ENCODE measurements around the gene CD47. TPM values are rescaled to one million over a fixed set of nuclear protein-coding genes. Genes with fewer than 3 reads are reported as not detected.

CD47 gene
- polyA plus RNA-seq, 1 of the 3 experiments (the other 2 are of a cell fraction): 19.6 TPM

DNA sequence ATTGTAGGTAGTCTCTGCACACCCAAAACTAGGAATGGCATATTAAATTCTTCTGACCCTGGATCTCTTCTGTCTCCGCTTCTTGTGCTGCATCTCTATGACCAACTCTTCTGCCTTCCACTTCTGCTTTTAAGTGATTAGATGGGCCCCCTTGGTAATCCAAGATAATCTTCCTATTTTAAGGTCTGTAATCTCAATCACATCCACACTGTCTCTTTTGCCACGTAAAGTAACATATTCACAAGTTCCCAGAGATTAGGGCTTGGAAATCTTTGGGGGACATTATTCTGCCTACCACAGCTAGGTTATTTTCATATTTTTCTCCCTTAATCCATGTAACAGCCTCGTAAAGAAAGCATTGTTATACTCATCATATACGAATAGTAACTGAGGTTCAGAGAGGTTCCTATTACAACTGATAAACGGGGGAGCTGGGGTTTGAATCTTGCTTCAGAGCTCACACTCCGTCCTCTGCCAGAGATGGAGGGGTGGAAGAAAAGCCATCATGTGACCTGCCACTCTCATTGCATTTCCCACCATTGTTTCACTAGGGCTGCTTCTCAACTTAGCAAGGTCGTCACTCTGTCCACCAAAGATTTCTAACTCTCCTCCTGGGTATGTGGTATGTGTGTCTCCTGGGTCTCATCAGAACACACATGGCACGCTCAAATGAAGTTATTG lies 6.6 kb upstream of the CD47 start:
- Histone ChIP-seq H3K4me2 (no peak overlapping the region), H3K4me3 (ENCODE audit: low read depth in 2 of 2, low read length in 1 of 2) (no peak overlapping the region), H3F3A (replicated peaks; ENCODE audit: insufficient read depth) (no peaks in the 10 kb centered on the region), H3K9me3 (no peaks in the 10 kb centered on the region), H3K27ac (ENCODE audit: low read depth in 2 of 2, low read length in 1 of 2) (no peak overlapping the region), H3K36me3 (replicated peaks in 1 of 2; ENCODE audit: control insufficient read depth in 1 of 2, insufficient read depth in 2 of 2, low read length in 1 of 2) (no peaks in the 10 kb centered on the region), H3K79me2 (ENCODE audit: insufficient read depth) (no peaks in the 10 kb centered on the region), H2AFZ (ENCODE audit: low read depth) (no peak overlapping the region), H4K20me1 (ENCODE audit: insufficient read depth) (no peaks in the 10 kb centered on the region), H3K9ac (no peak overlapping the region), H3K27me3 (ENCODE audit: insufficient read depth) (no peaks in the 10 kb centered on the region), H3K4me1 (ENCODE audit: control insufficient read depth in 1 of 2, insufficient read depth in 2 of 2, low read depth in 1 of 2, low read length in 1 of 2) (peaks cover 0 to 8% of the 10 kb centered on the region in 2 experiments; a peak in 2 of 4 replicates), H3K9me2 (no peaks in the 10 kb centered on the region)
- TF ChIP-seq EZH2phosphoT487 (IDR thresholded peaks at IDR 0.05; ENCODE audit: borderline replicate concordance, low read depth) (no peak), GATA2 (CRISPR knock-in tag; IDR thresholded peaks at IDR 0.05) (no peak), RXRA (IDR thresholded peaks at IDR 0.05; ENCODE audit: borderline replicate concordance, low read depth) (no peak), NRF1 (IDR thresholded peaks at IDR 0.05; ENCODE audit: low read depth, low read length) (no peak), USF2 (IDR thresholded peaks at IDR 0.05; ENCODE audit: borderline replicate concordance, low read depth, low read length) (no peak), SMC3 (IDR thresholded peaks at IDR 0.05; ENCODE audit: low read depth, low read length) (no peak), POLR2AphosphoS5 (IDR thresholded peaks at IDR 0.05; ENCODE audit: low read depth, low read length) (no peak), FOXM1 (IDR thresholded peaks at IDR 0.05; ENCODE audit: low read depth) (no peak), NFIC (IDR thresholded peaks at IDR 0.05; ENCODE audit: borderline replicate concordance) (no peak), MXI1 (IDR thresholded peaks at IDR 0.05; ENCODE audit: low read depth, low read length) (no peak), TEAD4 (IDR thresholded peaks at IDR 0.05; ENCODE audit: borderline replicate concordance, insufficient read depth) (no peak), SIN3A (IDR thresholded peaks at IDR 0.05; ENCODE audit: borderline replicate concordance, low read depth, low read length) (no peak), ELF1 (IDR thresholded peaks at IDR 0.05) (no peak), ZBTB33 (IDR thresholded peaks at IDR 0.05; ENCODE audit: borderline replicate concordance, low read depth) (no peak)
- TF ChIP-seq, protein P1, sequence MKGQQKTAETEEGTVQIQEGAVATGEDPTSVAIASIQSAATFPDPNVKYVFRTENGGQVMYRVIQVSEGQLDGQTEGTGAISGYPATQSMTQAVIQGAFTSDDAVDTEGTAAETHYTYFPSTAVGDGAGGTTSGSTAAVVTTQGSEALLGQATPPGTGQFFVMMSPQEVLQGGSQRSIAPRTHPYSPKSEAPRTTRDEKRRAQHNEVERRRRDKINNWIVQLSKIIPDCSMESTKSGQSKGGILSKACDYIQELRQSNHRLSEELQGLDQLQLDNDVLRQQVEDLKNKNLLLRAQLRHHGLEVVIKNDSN (IDR thresholded peaks at IDR 0.05; ENCODE audit: borderline replicate concordance, low read depth): no peak
- TF ChIP-seq, protein P2, sequence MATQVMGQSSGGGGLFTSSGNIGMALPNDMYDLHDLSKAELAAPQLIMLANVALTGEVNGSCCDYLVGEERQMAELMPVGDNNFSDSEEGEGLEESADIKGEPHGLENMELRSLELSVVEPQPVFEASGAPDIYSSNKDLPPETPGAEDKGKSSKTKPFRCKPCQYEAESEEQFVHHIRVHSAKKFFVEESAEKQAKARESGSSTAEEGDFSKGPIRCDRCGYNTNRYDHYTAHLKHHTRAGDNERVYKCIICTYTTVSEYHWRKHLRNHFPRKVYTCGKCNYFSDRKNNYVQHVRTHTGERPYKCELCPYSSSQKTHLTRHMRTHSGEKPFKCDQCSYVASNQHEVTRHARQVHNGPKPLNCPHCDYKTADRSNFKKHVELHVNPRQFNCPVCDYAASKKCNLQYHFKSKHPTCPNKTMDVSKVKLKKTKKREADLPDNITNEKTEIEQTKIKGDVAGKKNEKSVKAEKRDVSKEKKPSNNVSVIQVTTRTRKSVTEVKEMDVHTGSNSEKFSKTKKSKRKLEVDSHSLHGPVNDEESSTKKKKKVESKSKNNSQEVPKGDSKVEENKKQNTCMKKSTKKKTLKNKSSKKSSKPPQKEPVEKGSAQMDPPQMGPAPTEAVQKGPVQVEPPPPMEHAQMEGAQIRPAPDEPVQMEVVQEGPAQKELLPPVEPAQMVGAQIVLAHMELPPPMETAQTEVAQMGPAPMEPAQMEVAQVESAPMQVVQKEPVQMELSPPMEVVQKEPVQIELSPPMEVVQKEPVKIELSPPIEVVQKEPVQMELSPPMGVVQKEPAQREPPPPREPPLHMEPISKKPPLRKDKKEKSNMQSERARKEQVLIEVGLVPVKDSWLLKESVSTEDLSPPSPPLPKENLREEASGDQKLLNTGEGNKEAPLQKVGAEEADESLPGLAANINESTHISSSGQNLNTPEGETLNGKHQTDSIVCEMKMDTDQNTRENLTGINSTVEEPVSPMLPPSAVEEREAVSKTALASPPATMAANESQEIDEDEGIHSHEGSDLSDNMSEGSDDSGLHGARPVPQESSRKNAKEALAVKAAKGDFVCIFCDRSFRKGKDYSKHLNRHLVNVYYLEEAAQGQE (IDR thresholded peaks at IDR 0.05; ENCODE audit: low read depth, low read length): no peak
- TF ChIP-seq, protein P3, sequence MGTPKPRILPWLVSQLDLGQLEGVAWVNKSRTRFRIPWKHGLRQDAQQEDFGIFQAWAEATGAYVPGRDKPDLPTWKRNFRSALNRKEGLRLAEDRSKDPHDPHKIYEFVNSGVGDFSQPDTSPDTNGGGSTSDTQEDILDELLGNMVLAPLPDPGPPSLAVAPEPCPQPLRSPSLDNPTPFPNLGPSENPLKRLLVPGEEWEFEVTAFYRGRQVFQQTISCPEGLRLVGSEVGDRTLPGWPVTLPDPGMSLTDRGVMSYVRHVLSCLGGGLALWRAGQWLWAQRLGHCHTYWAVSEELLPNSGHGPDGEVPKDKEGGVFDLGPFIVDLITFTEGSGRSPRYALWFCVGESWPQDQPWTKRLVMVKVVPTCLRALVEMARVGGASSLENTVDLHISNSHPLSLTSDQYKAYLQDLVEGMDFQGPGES (IDR thresholded peaks at IDR 0.05; ENCODE audit: low read depth, low read length): no peak
- TF ChIP-seq, protein P4, sequence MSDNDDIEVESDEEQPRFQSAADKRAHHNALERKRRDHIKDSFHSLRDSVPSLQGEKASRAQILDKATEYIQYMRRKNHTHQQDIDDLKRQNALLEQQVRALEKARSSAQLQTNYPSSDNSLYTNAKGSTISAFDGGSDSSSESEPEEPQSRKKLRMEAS (IDR thresholded peaks at IDR 0.05; ENCODE audit: low read depth): no peak
- DNase-seq: no peak
- 85% methylated on average over 8 of the region's 8 CpGs for whole genome bisulfite sequencing (ENCODE audit: low lambda C conversion rate)
- ChIA-PET CTCF (no interaction called here), POLR2A (no interaction called here)

Measured in SK-N-SH (cell line).